PC-3 (cell line): ENCODE results near the gene SPATA1. TPM values are rescaled to one million over a fixed set of nuclear protein-coding genes. Genes with fewer than 3 reads are reported as not detected.

Experiments used
- ATAC-seq: fragments of 200-7000 bp; cut with Tn5 transposase; 2 replicates; pipeline ENCODE4 v1.9.1; 2020; ENCODE audit warnings: mild to moderate bottlenecking, moderate library complexity
- BruUV-seq: library from RNA; stranded (reverse); fragments of 400-500 nt; replicated peaks from 2 replicates; lab custom pipeline; 2021; lab: Mats Ljungman, UMichigan
- CTCF ChIA-PET: fragments of 300-600 bp; sonication (Branson Sonifier 250); formaldehyde crosslinking; loops from one replicate; lab custom pipeline; 2022; ENCODE audit warnings: antibody characterized with exemption; lab: Charles Lee
- POLR2A ChIA-PET: fragments of 300-600 bp; sonication (Branson Sonifier 250); formaldehyde crosslinking; loops from one replicate; lab custom pipeline; 2022; ENCODE audit warnings: antibody characterized with exemption; ENCODE audit not compliant: unreplicated experiment; lab: Charles Lee
- DNase-seq: peaks from one replicate; pipeline ENCODE4 v3.0.0-alpha.2; 2015
- H2AFZ ChIP-seq: fragments of 300-600 bp; sonication (generic); 2 replicates; pipeline ENCODE4 v1.6.0; 2016; ENCODE audit warnings: antibody characterized with exemption, low read length
- H3F3A ChIP-seq: fragments of 300-600 bp; sonication (generic); one replicate; pipeline ENCODE4 v1.6.0; 2017; ENCODE audit warnings: antibody characterized with exemption, low read length, control low read depth, mild to moderate bottlenecking; ENCODE audit not compliant: unreplicated experiment
- H3K27ac ChIP-seq: fragments of 300-600 bp; sonication (generic); 2 replicates; pipeline ENCODE4 v1.5.1; 2016; ENCODE audit warnings: mild to moderate bottlenecking, low read length
- H3K27me3 ChIP-seq: fragments of 300-600 bp; sonication (generic); 2 replicates; pipeline ENCODE4 v1.6.1; 2016; ENCODE audit warnings: low read length, mixed read lengths
- H3K36me3 ChIP-seq: fragments of 300-600 bp; sonication (generic); 2 replicates; pipeline ENCODE4 v1.6.1; 2016; ENCODE audit warnings: low read depth, mixed run types, low read length, mixed read lengths
- H3K4me1 ChIP-seq: fragments of 300-600 bp; sonication (generic); 2 replicates; pipeline ENCODE4 v1.5.1; 2016; ENCODE audit warnings: low read length; ENCODE audit not compliant: insufficient read depth
- H3K4me2 ChIP-seq: fragments of 300-600 bp; sonication (generic); 2 replicates; pipeline ENCODE4 v1.6.0; 2016; ENCODE audit warnings: low read length
- H3K4me3 ChIP-seq: fragments of 300-600 bp; sonication (generic); 2 replicates; pipeline ENCODE4 v1.5.1; 2016; ENCODE audit warnings: mild to moderate bottlenecking, low read length, mixed read lengths
- H3K79me2 ChIP-seq: fragments of 300-600 bp; sonication (generic); 2 replicates; pipeline ENCODE4 v1.6.1; 2017; ENCODE audit warnings: low read length, mixed read lengths
- H3K9ac ChIP-seq: fragments of 300-600 bp; sonication (generic); 2 replicates; pipeline ENCODE4 v1.6.0; 2016; ENCODE audit warnings: mild to moderate bottlenecking, low read length
- H3K9me2 ChIP-seq: fragments of 300-600 bp; sonication (generic); replicated peaks from 2 replicates; pipeline ENCODE4 v1.6.1; 2016; ENCODE audit warnings: mixed run types, low read length, mixed read lengths
- H3K9me3 ChIP-seq: fragments of 300-600 bp; sonication (generic); 2 replicates; pipeline ENCODE4 v1.6.1; 2016; ENCODE audit warnings: low read length, mixed read lengths
- H4K20me1 ChIP-seq: fragments of 300-600 bp; sonication (generic); 2 replicates; pipeline ENCODE4 v1.6.1; 2016; ENCODE audit warnings: low read length, mixed read lengths
- CTCF ChIP-seq: fragments of 300-600 bp; sonication (generic); conservative IDR thresholded peaks from 2 replicates; pipeline ENCODE4 v1.5.1; 2017; ENCODE audit warnings: antibody characterized with exemption, low read depth, mild to moderate bottlenecking, low read length
- EZH2 ChIP-seq: fragments of 300-600 bp; sonication (generic); IDR thresholded peaks from one replicate; pipeline ENCODE4 v1.6.1; 2017; ENCODE audit warnings: antibody characterized with exemption, mild to moderate bottlenecking, low read length; ENCODE audit not compliant: unreplicated experiment
- EZH2phosphoT487 ChIP-seq: fragments of 300-600 bp; sonication (generic); IDR thresholded peaks from 2 replicates; pipeline ENCODE4 v1.6.1; 2018; ENCODE audit warnings: mild to moderate bottlenecking, antibody characterized with exemption, low read length, borderline replicate concordance
- intact Hi-C: fragments of 100-400 bp; cut with micrococcal nuclease; formaldehyde crosslinking; loops from 2 replicates; pipeline ENCODE4 v1.9.0; 2023
- total RNA-seq: library from RNA; depleted of rRNA; stranded (reverse); fragments of >200 nt; gene quantifications from 2 replicates; pipeline ENCODE4 v1.2.3, GENCODE V29; 2014

SPATA1 gene
- total RNA-seq, 1 experiment from 2014 or later = 2.9 TPM

- no peaks in the 10 kb centered on the region for H3K9me2 ChIP-seq
- ATAC-seq (no peak), DNase-seq (no peak)
- TF ChIP-seq EZH2 (no peak), CTCF (no peak), EZH2phosphoT487 (no peak)
- H3K4me3 ChIP-seq = no peak overlapping the region
- H3K4me1 ChIP-seq = no peaks in the 10 kb centered on the region
- H3K27me3 ChIP-seq = no peaks in the 10 kb centered on the region
- POLR2A ChIA-PET = no interaction called here
- no peaks in the 10 kb centered on the region for H3K36me3 ChIP-seq
- H3K9me3 ChIP-seq = no peaks in the 10 kb centered on the region
- CTCF ChIA-PET = no interaction called here
- H3F3A ChIP-seq = no peaks in the 10 kb centered on the region
- no peaks in the 10 kb centered on the region for H4K20me1 ChIP-seq
- intact Hi-C loops = no loop called here
- H3K27ac ChIP-seq = no peak overlapping the region
- no peak overlapping the region for H2AFZ ChIP-seq
- H3K9ac ChIP-seq = no peak overlapping the region
- no peaks in the 10 kb centered on the region for H3K79me2 ChIP-seq
- no peak overlapping the region for H3K4me2 ChIP-seq
- BruUV-seq = no TSS peak
Observed at GRCh38 chr1:84583648-84584047, 77.5 kb downstream of the SPATA1 start.

GRCh38 chr1:84584126-84584525 lies 77.9 kb downstream of the SPATA1 start:
- no peaks in the 10 kb centered on the region for H3K79me2 ChIP-seq
- DNase-seq (no peak), ATAC-seq (no peak)
- intact Hi-C loops = no loop called here
- ChIA-PET POLR2A (no interaction called here), CTCF (no interaction called here)
- H3K27me3 ChIP-seq = no peaks in the 10 kb centered on the region
- no peak overlapping the region for H2AFZ ChIP-seq
- no peak overlapping the region for H3K4me2 ChIP-seq
- no peaks in the 10 kb centered on the region for H4K20me1 ChIP-seq
- H3K36me3 ChIP-seq = no peaks in the 10 kb centered on the region
- no peaks in the 10 kb centered on the region for H3K4me1 ChIP-seq
- no peak overlapping the region for H3K4me3 ChIP-seq
- H3K9me3 ChIP-seq = no peaks in the 10 kb centered on the region
- TF ChIP-seq CTCF (no peak), EZH2 (no peak), EZH2phosphoT487 (no peak)
- no TSS peak for BruUV-seq
- H3F3A ChIP-seq = no peaks in the 10 kb centered on the region
- no peak overlapping the region for H3K27ac ChIP-seq
- H3K9me2 ChIP-seq = no peaks in the 10 kb centered on the region
- H3K9ac ChIP-seq = no peak overlapping the region

- no peak overlapping the region for H2AFZ ChIP-seq
- ATAC-seq = no peak
- no peak for DNase-seq
- H3K36me3 ChIP-seq = no peaks in the 10 kb centered on the region
- no peak overlapping the region for H3K9ac ChIP-seq
- no peaks in the 10 kb centered on the region for H3K9me3 ChIP-seq
- H3K9me2 ChIP-seq = no peaks in the 10 kb centered on the region
- ChIA-PET CTCF (interaction anchor here (0.6 kb wide), 1 partner anchor 99 kb away, joined by 4 read pairs; no protein-coding TSS in a partner anchor), POLR2A (no interaction called here)
- no peak overlapping the region for H3K27ac ChIP-seq
- H3K4me3 ChIP-seq = no peak overlapping the region
- no peak for TF ChIP-seq EZH2
- no peak for TF ChIP-seq CTCF
- TF ChIP-seq EZH2phosphoT487 = no peak
- no TSS peak for BruUV-seq
- no peaks in the 10 kb centered on the region for H3F3A ChIP-seq
- no peaks in the 10 kb centered on the region for H3K79me2 ChIP-seq
- H3K4me2 ChIP-seq = no peak overlapping the region
- no peaks in the 10 kb centered on the region for H3K27me3 ChIP-seq
- no peaks in the 10 kb centered on the region for H4K20me1 ChIP-seq
- intact Hi-C loops = no loop called here
- H3K4me1 ChIP-seq = no peaks in the 10 kb centered on the region
Observed at GRCh38 chr1:84585803-84586202, 79.6 kb downstream of the SPATA1 start.
